Suppressor macrophage treated with lipopolysaccharide for 1 hour (primary cell): ENCODE measurements around the gene LRSAM1.

Source experiments
- DNase-seq, 3 donors: peaks; one replicate each; pipeline ENCODE4 v3.0.0-alpha.2; 2020 to 2022

LRSAM1 gene

GRCh38 chr9:127519301-127520166 lies 68.2 kb downstream of the LRSAM1 start:
- DNase-seq: peak; percentile 97 to 98 (median 97)

DNA sequence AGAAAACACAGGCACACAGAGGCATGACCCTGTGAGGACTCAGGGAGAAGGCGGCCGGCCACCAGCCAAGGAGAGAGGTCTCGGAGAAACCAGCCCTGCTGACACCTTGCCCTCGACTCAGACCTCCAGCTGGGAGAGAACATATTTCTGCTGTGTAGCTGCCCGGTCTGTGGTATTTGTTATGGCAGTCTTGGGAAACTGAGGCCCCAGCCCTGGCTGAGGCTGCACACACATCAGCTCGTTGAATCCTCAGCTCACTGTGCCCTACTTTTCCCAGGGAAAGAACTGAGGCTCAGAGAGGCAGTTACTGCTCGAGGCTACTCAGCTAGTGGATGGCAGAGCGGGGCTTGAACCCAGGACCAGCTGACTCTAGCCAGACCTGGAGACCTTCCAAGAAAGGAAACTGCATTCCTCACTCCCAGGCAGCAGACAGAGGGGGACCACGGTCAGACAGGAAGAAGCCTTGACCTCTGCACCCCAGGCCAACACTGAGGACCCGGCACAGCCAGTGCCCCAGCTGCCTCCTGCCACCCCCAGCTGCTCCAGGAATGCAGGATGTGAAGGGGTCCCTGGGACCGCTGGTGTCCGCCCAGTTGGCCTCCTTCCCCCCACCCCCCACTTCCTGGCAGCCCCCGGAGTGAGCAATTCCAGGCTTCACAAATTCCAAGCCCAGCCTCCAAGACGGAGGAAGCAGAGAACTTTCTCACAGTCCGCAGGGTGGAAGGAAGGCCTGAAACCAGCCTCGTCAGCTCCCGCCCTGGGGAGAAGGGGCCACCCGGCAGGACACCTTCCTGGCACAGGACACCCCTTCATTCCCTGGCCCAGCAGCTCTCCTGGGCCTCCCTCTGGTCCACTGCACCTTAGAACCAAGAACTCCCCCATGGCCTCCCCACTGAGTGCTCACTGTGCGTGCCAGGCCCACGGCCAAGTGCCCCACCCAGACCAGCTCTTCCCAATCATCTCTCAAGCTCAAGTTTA lies 69.9 kb downstream of the LRSAM1 start:
- peak; percentile 24 to 25 (median 25) for DNase-seq

- no peak for DNase-seq
Measured at GRCh38 chr9:127521919-127522304, 70.6 kb downstream of the LRSAM1 start.

GRCh38 chr9:127522727-127523126 lies 71.4 kb downstream of the LRSAM1 start:
- DNase-seq: no peak

- peak; percentile 42 to 49 (median 44) for DNase-seq
Measured at GRCh38 chr9:127523312-127523851, 72.1 kb downstream of the LRSAM1 start.

GRCh38 chr9:127524373-127524772 lies 73.1 kb downstream of the LRSAM1 start:
- no peak for DNase-seq

DNA sequence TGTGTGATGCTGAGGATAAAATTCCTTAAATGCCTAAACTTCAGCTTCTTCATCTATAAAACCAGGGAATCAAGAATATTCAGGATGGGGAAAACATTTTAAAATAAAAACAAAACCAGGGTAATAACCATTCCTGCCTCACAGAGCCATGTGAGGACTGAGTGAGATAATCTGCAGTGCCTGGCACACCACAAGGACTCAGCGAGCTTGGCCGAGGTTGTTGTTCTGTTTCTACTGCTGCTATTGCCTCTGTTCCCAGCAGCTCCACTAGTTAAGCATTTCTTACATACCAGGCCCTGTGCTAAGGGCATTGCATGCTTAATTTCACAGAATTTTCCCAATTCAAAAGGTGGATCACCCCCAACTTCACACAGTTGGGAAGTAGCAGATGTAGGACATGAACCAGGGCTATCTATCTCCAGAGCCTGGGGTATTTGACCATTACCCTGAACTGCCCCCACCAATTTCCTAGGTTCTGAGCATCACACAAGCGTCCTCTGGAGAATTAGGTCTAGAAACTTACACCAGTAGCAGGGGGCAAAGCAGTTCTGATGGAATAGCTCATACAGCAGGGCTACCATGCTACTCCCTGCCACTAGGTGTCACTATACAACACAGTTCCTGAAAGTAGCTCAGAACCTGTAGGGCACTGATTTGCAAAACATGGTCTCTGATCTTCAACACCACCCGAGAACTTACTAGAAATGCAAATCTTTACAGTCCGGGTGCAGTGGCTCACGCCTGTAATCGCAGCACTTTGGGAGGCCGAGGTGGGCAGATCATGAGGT lies 74.3 kb downstream of the LRSAM1 start:
- DNase-seq: peak; percentile 72 to 79 (median 74)

DNA sequence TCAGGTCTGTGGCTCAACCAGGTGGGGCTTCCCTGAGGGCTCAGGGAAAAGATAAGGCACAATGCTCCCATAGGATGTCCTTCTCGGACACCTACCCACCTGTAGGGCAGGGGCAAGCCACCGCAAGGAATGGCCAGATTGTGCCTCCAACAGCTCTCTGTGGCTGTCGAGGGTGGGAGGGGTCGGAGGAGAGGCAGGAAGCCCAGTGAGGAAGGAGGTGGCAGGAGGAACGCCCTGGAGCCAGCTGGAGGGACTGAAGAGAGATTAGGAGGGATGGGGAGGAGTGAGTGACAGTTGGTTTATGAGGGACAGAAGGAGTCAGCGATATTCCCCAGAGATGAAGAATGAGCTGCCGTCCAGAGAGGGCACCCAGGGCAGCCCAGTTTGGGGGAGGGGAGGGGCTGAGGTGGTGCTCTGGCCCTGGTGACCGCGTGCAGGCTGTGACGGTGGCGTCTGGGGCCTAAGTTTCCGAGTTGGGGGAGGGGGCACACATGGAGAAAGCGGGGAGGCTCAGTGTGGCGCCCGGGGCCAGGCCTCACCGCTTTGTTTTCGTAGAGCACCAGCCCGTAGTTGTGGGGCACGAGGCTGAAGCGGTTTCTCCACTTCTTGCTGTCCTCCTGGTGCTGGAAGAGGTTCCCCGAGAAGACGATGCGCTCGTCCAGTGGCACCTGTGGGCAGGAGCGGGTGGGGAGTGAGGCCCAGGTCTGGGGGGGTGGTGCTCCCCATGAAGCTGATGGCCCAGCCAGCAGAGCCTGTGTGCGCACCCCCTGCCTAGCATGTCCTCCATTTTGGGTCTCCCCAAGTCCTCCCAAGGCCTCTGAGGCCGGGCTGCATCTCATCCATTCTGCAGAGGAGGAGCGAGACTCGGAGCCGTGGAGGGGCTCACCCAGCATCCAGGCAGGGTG lies 75.6 kb downstream of the LRSAM1 start:
- DNase-seq: no peak

GRCh38 chr9:127527560-127528268 lies 76.4 kb downstream of the LRSAM1 start:
- no peak for DNase-seq

DNA sequence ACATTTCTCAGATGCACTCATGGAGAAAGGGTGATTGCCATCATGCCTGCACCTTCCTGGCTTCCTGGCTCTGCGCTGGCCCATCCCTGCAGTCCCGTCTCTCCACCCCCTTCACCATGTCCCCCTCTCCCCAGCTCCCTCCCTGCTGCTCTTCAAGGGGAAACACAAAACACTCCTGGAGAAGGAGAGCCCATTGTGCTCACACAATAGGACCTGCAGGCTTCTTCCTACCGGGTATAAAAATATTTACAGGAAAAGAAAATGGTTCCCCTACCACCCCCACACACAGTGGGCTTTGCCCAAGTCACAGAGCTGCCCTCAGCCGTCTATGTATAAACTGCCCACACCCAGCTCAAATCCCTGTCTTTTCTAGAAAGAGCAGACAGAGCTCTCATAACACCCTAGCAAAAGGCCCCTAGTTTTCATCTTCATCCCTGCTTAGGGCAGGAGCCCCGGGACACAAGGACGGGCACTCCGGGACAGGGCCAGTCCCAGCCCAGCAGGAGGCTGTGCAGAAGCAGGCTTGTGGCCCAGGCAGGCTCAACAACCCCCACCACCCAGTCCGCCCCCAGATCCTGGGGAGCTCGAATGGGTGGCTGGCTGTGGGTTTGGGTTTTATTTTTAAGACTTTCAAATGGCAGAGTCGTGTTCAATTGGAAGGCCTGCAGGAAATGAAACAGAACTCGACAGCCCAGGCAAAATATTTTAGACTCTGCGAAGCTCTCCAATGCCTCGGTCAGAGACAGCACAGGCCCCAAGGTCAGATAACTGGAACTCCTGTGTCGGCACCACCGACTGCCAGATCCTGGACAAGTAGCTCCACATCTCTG lies 77.3 kb downstream of the LRSAM1 start:
- DNase-seq: no peak

GRCh38 chr9:127529671-127530070 lies 78.4 kb downstream of the LRSAM1 start:
- no peak for DNase-seq

DNA sequence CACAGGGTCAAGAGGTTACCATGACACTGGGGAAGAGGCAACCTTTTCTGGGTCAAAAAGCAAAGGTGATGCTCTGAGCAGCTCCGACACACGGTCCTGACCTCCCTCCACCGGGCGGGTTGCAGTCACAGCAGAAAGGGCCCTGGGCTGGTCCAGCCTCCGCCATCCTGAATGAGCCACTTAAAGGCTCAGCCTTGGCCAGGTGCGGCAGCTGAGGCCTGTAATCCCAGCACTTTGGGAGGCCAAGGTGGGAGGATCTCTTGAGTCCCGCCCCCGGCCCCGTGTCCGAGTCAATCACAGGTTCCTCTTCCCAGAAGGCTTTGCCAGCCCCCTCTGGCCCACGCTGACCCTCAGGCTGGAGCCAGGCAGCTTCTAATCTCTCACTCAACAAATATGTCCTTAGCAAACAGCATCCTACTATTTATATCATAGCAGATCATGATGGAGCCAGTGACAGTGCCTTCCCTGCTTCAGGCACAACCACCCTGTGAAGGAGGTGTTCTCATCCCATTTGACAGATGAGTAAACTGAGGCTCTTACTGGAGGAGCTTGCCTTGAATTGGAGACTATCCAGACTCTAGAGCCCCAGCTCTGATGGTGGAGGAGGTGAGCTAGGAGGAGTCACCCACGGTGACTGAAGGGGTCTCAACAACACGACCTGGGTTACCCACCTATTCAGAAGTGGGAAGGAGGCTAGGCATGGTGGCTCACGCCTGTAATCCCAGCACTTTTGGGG lies 79.1 kb downstream of the LRSAM1 start:
- no peak for DNase-seq

DNA sequence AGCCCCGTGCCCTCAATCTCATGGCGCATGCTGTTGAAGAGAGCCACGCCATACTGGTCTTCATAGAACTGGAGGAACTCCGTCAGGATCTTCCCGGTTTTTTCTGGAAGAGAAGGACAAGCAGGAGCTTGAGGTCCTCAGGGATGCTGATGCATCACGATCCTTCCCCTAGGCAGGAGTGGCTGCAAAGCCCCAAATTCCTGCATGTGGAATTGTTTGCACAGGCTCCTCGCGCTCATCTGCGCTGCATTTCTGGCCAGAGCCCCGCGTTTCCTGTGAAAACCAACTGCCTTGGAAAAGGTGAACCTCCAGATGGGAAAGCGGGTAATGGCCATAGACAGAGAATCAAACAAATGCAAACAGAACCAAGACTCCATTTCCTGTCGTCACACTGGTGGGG lies 80.4 kb downstream of the LRSAM1 start:
- no peak for DNase-seq

GRCh38 chr9:127534250-127534906 lies 83.1 kb downstream of the LRSAM1 start:
- DNase-seq: no peak

- DNase-seq: no peak
Measured at GRCh38 chr9:127534931-127535330, 83.6 kb downstream of the LRSAM1 start.

GRCh38 chr9:127535396-127535795 lies 84.1 kb downstream of the LRSAM1 start:
- DNase-seq: no peak

- no peak for DNase-seq
Measured at GRCh38 chr9:127535834-127536233, 84.5 kb downstream of the LRSAM1 start.

DNA sequence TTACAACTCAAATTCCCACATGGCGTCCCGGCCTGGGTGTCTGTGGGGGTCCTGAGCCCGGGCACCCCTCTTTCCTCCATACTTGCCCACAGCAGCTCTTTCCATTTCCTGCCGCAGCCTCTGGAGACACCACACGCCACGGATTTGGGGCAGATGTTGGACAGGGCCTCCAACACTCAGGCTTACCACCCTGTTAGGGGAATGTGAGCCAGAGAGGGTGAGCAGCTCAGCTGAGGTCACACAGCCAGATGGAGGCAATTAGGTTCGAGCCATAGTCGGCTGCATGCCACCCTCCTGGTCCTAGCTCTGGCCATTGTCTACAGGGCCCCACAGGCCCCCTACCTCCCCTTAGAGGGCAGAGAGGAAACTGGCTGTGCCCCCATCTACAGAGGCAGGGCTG lies 85.2 kb downstream of the LRSAM1 start:
- no peak for DNase-seq
